HG03520 (cell line): ENCODE results near the gene DTX3.
"Not testable (repeated sequence)": the region's sequence is repeated elsewhere in the genome, so short reads cannot be mapped to it uniquely, and the experiment has no call there.

Source experiments
- ATAC-seq: cut with Tn5 transposase; IDR thresholded peaks from one replicate; pipeline ENCODE4 v1.9.1; 2021; ENCODE audit warnings: mild to moderate bottlenecking, moderate library complexity; ENCODE audit not compliant: unreplicated experiment

Gene DTX3

GRCh38 chr12:57582440-57582839 is 22.2 kb upstream of the DTX3 start:
- ATAC-seq = no peak

GRCh38 chr12:57583008-57583831 is 21.4 kb upstream of the DTX3 start:
- peak; percentile 88 for ATAC-seq

- no peak for ATAC-seq
Observed at GRCh38 chr12:57584050-57584449, 20.6 kb upstream of the DTX3 start.

GRCh38 chr12:57584690-57585089 is 19.9 kb upstream of the DTX3 start:
- no peak for ATAC-seq

GRCh38 chr12:57585156-57585555 is 19.5 kb upstream of the DTX3 start:
- no peak for ATAC-seq

- ATAC-seq = no peak
Observed at GRCh38 chr12:57586128-57586527, 18.5 kb upstream of the DTX3 start.

- no peak for ATAC-seq
Observed at GRCh38 chr12:57586832-57587429, 17.7 kb upstream of the DTX3 start.

- ATAC-seq = not testable (repeated sequence)
Observed at GRCh38 chr12:57588951-57589610, 15.5 kb upstream of the DTX3 start.

- no peak for ATAC-seq
Observed at GRCh38 chr12:57590479-57590863, 14.2 kb upstream of the DTX3 start.

- peak; percentile 95 for ATAC-seq
Observed at GRCh38 chr12:57590864-57591781, 13.5 kb upstream of the DTX3 start, which contains the start of gene PIP4K2C. Gene PIP4K2C, plus strand, starts transcription at chr12:57591192. Its CDS starts 98 bp downstream, at chr12:57591290.

GRCh38 chr12:57591782-57592325 is 12.8 kb upstream of the DTX3 start:
- ATAC-seq = no peak

- no peak for ATAC-seq
Observed at GRCh38 chr12:57592551-57593165, 12.0 kb upstream of the DTX3 start.

- no peak for ATAC-seq
Observed at GRCh38 chr12:57593187-57593586, 11.4 kb upstream of the DTX3 start.

- ATAC-seq = no peak
Observed at GRCh38 chr12:57600395-57600794, 4.2 kb upstream of the DTX3 start.

- no peak for ATAC-seq
Observed at GRCh38 chr12:57602544-57602943, 2.1 kb upstream of the DTX3 start.

GRCh38 chr12:57603324-57603723 is 1.3 kb upstream of the DTX3 start:
- no peak for ATAC-seq

- ATAC-seq = no peak
Observed at GRCh38 chr12:57603815-57604453, 690 bp upstream of the DTX3 start.

- no peak for ATAC-seq
Observed at GRCh38 chr12:57604992-57605810, 577 bp downstream of the DTX3 start.

- ATAC-seq = no peak
Observed at GRCh38 chr12:57605811-57606311, 1.2 kb downstream of the DTX3 start.
